Hepatocyte (in vitro differentiated cells): ENCODE results near the gene CABP2.

Source experiments
- CTCF ChIP-seq: fragments of 200-600 bp; sonication (generic); IDR thresholded peaks from 2 replicates; pipeline ENCODE4 v1.5.1; 2016; ENCODE audit warnings: antibody characterized with exemption, mild to moderate bottlenecking; ENCODE audit not compliant: poor library complexity
- EZH2 ChIP-seq: fragments of 200-600 bp; sonication (generic); IDR thresholded peaks from 2 replicates; pipeline ENCODE4 v1.6.1; 2016; ENCODE audit warnings: antibody characterized with exemption, mild to moderate bottlenecking, borderline replicate concordance
- EZH2phosphoT487 ChIP-seq: fragments of 200-600 bp; sonication (generic); IDR thresholded peaks from one replicate; pipeline ENCODE4 v1.6.1; 2018; ENCODE audit warnings: antibody characterized with exemption, mild to moderate bottlenecking, low read depth, moderate library complexity; ENCODE audit not compliant: unreplicated experiment, severe bottlenecking

DNA sequence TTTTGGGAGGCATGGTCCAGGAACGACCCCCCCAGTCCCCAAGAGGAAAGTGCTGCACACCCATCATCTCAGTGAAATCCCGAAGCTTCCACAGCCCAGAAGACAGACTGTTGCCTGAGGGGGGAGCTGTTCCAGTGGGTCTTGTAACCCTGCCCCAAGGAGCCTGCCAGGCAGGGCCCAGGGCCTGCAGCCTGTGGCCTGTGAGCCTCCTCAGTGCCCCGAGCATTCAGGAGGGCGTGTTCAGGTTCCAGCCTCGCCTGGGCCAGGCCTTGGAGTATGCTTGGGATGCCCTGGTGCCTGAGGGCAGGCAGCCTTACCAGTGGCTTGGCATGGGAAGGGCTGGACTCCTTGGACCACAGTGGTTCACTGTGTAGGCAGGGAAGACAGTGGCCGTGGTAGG lies 18.0 kb upstream of the CABP2 start:
- no peak for TF ChIP-seq CTCF
- no peak for TF ChIP-seq EZH2
- no peak for TF ChIP-seq EZH2phosphoT487
